LNCaP clone FGC (cell line): Measurements from ENCODE around the gene MYO7A.

ENCODE experiments used
- DNase-seq: peaks from one replicate; pipeline ENCODE4 v3.0.0-alpha.2; 2011; ENCODE audit warnings: low read depth
- H3K4me3 ChIP-seq: 2 replicates; pipeline ENCODE4 v1.5.1; 2011; ENCODE audit warnings: mild to moderate bottlenecking, low read depth, low read length, control low read depth
- CTCF ChIP-seq: IDR thresholded peaks from 2 replicates; pipeline ENCODE4 v1.5.1; 2012; ENCODE audit warnings: mild to moderate bottlenecking; ENCODE audit not compliant: control insufficient read depth, insufficient read depth; ENCODE audit errors: extremely low read depth

MYO7A gene

GRCh38 chr11:77108436-77108835 is 19.6 kb upstream of the MYO7A start:
- TF ChIP-seq CTCF = no peak
- no peak overlapping the region for H3K4me3 ChIP-seq
- DNase-seq = no peak

- no peak for DNase-seq
- TF ChIP-seq CTCF = no peak
- H3K4me3 ChIP-seq = no peak overlapping the region
Measured at GRCh38 chr11:77109236-77110019, 18.6 kb upstream of the MYO7A start.

- no peak for DNase-seq
- TF ChIP-seq CTCF = no peak
- no peak overlapping the region for H3K4me3 ChIP-seq
Measured at GRCh38 chr11:77110836-77111235, 17.2 kb upstream of the MYO7A start.

GRCh38 chr11:77111277-77111676 is 16.8 kb upstream of the MYO7A start:
- no peak for DNase-seq
- TF ChIP-seq CTCF = no peak
- no peak overlapping the region for H3K4me3 ChIP-seq

- no peak for TF ChIP-seq CTCF
- DNase-seq = no peak
Measured at GRCh38 chr11:77111946-77112345, 16.1 kb upstream of the MYO7A start.

GRCh38 chr11:77112641-77113381 is 15.2 kb upstream of the MYO7A start:
- no peak for TF ChIP-seq CTCF
- DNase-seq = no peak
- no peak overlapping the region for H3K4me3 ChIP-seq

More at GRCh38 chr11:77111946-77112345, 16.1 kb upstream of the MYO7A start:
- H3K4me3 ChIP-seq = no peak overlapping the region
